Fibroblast of the conjunctiva (primary cell): ENCODE data around the gene SPATA24.
A peak's percentile ranks its signal among the peaks of the same experiment; 100 is the strongest.
"Not testable (repeated sequence)": the region's sequence is repeated elsewhere in the genome, so short reads cannot be mapped to it uniquely, and the experiment has no call there.

Experiments used
- DNase-seq: peaks from one replicate; pipeline ENCODE4 v3.0.0-alpha.2; 2010; ENCODE audit warnings: low read depth

The SPATA24 gene

GRCh38 chr5:139403787-139404483 is at the start of gene SPATA24:
Gene SPATA24, minus strand, starts transcription at chr5:139404089. Its CDS starts 29 bp downstream, at chr5:139404060.
- peak; percentile 95 for DNase-seq

GRCh38 chr5:139451878-139452660 is 48.2 kb upstream of the SPATA24 start:
- DNase-seq = no peak

DNA sequence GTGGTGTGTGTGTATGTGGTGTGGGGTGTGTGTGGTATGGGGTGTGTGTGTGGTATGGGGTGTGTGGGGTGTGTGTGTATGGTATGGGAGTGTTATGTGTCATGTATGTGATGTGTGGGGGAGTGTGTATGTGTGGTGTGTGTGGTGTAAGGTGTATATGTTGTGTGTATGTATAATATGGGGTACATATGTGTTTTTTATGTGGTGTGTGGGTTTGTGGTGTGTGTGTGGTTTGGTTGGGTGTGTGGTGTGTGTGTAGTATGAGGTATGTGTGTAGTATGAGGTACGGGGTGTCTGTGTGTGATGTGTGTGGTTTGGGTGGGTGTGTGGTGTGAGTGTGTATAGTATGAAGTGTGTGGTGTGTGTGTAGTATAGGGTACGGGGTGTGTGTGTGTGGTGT is 47.3 kb upstream of the SPATA24 start:
- DNase-seq = no peak

GRCh38 chr5:139446956-139447779 is 43.3 kb upstream of the SPATA24 start:
- DNase-seq = no peak

DNA sequence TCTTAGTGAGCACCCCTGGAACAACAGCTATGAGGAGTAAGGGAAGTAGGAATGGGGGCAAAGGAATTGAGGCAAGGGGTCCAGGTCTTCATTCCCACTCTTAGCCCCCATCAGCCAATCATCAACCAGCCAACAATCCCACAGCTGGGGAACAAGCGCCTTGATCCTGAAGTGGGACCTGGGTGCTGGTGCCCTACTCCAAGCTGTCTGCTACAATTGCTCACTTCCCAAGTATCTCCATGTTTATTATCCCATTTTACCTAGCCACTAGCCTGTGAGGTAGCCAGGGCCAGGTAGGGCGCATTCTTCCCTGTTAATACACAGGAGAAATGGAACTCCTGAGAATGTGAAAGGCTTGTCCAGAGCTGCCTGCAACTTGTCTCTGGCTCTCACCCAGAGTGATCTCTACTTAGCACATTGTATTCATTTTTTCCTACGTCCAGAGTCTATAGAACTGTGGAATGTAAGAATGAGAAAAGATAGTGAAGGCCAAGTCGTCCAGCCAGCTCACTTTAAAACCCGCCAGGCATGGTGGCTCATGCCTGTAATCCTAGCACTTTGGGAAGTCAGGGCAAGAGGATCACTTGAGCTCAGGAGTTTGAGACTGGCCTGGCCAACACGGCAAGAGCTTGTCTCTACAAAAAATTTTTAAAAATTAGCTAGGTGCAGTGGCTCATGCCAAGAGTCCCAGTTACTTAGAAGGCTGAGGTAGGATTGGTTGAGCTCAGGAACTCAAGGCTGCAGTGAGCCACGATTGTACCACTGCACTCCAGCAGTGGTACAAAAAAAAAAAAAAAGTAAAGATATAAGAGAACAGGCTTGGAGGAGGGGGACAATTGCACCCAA is 41.7 kb upstream of the SPATA24 start:
- DNase-seq = peak; percentile 52

DNA sequence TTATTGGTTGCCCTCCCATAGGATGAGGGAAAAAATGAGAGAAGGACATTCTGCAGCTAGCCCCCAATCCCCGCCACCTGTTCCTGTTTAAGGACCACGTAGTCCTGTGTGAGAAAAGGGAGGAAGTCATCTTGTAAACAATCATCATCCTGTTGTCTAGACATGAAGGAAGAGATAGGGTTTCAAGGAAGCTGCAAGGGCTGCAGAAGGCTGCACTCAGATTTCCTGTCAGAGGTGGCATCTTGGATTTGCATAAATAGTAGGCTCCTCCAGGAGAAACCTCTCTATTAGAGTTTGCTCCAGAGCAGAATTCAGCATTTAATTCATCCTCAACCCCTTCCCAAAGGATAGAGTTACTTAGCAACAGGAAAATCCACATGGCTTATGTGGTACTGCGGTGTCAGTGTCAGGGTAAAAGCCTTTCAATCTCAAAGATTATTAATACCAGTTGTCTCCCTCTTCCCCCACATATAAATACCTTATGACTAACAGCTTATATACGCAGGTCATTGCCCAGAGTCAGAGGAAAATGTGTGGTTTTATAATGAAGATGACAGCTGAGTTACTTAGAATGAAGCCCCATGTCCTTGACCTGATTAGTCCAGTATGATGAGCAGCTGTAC is 40.1 kb upstream of the SPATA24 start:
- peak; percentile 52 for DNase-seq

DNA sequence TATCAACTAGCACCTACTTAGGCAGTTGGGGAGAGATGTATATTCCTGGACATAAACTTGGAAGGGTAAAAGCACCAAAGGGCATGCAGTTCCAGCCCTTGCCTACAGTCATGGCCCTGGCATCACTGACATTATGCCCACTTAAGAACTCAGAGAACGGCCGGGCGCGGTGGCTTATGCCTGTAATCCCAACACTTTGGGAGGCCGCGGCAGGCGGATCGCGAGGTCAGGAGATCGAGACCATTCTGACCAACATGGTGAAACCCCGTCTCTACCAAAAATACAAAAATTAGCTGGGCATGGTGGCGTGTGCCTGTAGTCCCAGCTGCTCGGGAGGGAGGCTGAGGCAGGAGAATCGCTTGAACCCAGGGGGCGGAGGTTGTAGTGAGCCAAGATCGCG is 36.5 kb upstream of the SPATA24 start:
- DNase-seq = not testable (repeated sequence)

DNA sequence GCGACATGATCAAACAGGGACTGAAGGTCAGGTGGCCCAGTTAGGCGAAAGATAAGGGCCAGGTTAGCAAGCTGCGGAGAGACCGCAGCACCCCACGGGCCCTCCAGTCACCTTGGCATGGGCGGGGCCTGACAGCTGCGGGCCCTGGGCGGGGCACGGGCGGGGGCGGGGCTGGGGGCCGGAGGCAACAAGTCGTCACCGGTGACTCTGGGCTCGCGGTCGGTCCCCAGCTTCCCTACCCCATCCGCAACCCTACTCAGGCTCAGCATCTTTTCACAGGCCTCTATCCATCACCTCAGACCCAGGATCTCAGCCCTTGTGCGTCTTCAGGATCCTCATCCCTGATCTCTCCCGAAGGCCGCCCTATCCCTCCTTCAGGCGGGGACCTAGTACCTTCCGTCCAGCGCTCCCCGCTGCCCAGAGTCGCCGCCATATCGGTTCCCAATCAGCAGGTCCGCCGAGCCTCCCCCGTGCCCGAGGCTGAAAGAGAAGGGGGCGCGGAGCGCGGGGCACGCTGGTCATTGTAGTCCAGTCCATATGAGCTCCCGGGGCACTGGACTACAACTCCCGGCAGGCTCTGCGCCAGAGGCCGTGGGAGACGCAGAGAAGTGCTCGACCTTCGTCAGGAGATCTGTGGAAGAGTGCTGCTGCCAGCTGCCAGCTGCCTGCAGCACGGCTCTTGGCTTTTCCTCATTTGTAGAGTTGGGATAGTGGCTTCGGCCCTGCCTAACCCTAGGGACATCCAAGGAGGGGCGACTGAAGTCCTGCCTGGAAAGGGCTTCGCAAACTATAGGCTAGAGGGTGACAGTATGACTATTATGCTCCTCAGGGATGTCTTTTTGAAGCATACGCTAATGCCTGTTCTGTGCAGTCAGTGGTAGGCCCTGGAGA is 35.4 kb upstream of the SPATA24 start, which contains the start of gene DNAJC18:
Gene DNAJC18 (minus strand): TSS at position 513 of the 891 bp plus-strand sequence. CDS start 80 bp downstream, at position 433.
- peak; percentile 82 for DNase-seq

DNA sequence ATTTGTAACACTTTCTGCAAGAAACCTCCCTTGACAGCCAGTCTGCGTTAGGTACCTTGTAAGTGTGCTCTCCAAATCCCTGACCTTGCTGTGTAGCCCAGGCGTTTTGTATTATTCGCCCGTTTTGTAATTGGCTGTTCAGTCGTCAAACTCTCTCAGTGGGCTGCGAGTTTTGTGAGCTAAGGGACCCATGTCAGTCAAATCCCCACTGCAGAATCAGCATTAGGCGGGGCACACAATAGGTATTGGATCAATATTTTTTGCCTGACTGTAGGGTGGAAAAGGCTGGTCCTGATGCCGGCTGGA is 34.8 kb upstream of the SPATA24 start:
- no peak for DNase-seq

DNA sequence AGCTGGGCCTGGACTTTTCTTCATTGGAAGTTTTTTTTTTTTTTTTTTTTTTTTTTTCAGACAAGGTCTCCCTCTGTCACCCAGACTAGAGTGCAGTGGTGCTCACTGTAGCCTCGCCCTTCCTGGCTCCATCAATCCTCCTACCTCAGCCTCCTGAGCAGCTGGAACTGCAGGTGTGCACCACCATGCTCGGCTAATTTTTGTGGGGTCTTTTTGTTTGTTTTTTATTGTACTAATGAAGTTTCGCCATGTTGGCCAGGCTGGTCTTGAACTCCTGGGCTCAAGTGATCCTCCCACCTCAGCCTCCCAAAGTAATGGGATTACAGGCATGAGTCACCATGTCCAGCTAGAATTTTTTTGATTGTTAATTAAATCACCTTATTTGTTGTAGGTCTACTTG is 31.8 kb upstream of the SPATA24 start:
- no peak for DNase-seq

DNA sequence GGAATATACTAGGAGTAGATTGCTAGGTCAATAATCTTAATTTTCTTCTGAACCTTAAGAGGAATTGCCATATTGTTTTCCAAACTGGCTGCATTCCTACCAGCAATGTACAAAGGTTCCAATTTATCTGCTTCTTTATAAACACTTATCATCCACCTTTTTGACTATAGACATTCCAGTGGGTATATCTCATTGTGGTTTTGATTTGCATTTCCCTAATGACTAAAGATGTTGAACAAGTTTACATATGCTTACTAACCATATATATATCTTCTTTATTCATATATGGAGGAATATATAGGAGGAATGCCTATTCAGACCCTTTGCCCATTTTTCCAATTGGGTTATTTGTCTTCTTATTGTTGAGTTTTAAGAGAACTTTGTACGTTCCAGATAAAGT is 27.8 kb upstream of the SPATA24 start:
- no peak for DNase-seq

GRCh38 chr5:139430015-139430414 is 26.1 kb upstream of the SPATA24 start:
- no peak for DNase-seq

DNA sequence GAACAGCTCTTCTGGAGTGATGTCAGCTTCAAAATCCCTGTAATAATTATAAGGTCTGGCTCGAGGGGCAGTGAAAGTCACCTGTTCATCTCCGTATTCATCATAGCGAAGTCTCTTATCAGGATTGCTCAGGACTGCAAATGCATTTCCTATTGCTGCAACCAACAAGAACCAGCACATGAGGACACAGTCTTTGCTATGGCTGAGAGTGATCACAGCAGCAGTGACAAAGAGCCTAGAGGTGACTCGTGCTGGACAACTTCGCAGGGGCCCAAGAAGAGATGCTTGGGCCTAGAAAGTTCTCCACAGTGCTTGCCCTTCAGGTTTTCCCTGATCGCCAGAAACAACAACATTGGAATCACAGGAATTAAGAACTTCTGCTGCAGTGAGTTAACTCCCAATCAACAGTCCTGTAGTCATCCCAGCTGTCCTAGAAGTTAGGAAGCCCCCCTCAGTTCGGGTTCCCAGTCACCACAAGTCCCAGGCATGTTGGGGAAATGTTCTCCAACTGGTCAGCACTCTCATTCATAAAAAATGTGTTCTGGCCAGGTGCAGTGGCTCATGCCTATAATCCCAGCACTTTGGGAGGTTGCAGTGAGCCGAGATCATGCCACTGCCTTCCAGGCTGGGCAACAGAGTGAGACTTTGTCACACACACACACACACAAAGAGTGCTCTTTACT is 22.5 kb upstream of the SPATA24 start:
- DNase-seq = no peak

- DNase-seq = no peak
Observed at GRCh38 chr5:139425497-139425896, 21.6 kb upstream of the SPATA24 start.

- DNase-seq = peak; percentile 65
Observed at GRCh38 chr5:139422307-139422893, 18.5 kb upstream of the SPATA24 start.

GRCh38 chr5:139419226-139420192 is 15.6 kb upstream of the SPATA24 start:
- no peak for DNase-seq

- DNase-seq = no peak
Observed at GRCh38 chr5:139418793-139419192, 14.9 kb upstream of the SPATA24 start.

DNA sequence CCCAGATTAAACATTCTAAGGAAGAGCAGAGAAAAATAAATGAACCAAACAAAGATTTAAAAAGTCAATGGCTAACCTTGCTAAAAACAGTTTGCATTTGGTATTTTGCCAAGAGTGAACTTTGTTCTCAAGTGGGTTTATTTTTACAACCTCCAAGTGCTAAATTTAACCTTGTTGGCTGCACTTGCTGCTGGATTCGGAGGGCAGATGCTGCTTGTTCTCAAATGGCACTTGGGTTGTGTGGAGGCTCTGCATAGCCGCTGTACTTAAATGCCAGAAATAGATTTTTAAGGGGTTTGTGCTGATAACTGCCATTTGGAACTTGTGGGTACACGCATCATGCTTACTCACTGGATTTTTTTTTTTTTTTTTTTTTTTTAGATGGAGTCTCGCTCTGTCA is 13.3 kb upstream of the SPATA24 start:
- no peak for DNase-seq
